Spleen (tissue), 11 donors: Measurements from ENCODE around the gene OSM. TPM values are rescaled to one million over a fixed set of nuclear protein-coding genes. Genes with fewer than 3 reads are reported as not detected.

Source experiments
- DNase-seq: peaks from one replicate; pipeline ENCODE4 v3.0.0-alpha.2; 2020
- H3K27ac ChIP-seq, 8 donors: fragments of 200-600 bp; sonication (generic) in 7 of 8; 1 replicate in 4 of 8; 2 replicates in 4 of 8; pipeline versions ENCODE4 v1.5.0 to v1.8.0; 2016 to 2021; ENCODE audit warnings: inconsistent platforms in 4 of 8, mild to moderate bottlenecking in 4 of 8, moderate library complexity in 1 of 8
- H3K27me3 ChIP-seq, 7 donors: fragments of 200-600 bp; sonication (generic) in 6 of 7; replicated peaks in 1 of 7; 1 replicate in 4 of 7; 2 replicates in 3 of 7; pipeline versions ENCODE4 v1.5.0 to v1.8.0; 2016 to 2021; ENCODE audit warnings: inconsistent platforms in 3 of 7, mild to moderate bottlenecking in 1 of 7
- H3K36me3 ChIP-seq, 6 donors: fragments of 200-600 bp; sonication (generic) in 5 of 6; 1 replicate in 4 of 6; 2 replicates in 2 of 6; pipeline versions ENCODE4 v1.5.0 to v1.8.0; 2016 to 2021; ENCODE audit warnings: inconsistent platforms in 2 of 6
- H3K4me1 ChIP-seq, 6 donors: fragments of 200-600 bp; sonication (generic) in 5 of 6; 1 replicate in 3 of 6; 2 replicates in 3 of 6; pipeline versions ENCODE4 v1.5.0 to v1.8.0; 2016 to 2021; ENCODE audit warnings: inconsistent platforms in 3 of 6
- H3K4me3 ChIP-seq, 8 donors: fragments of 200-600 bp; sonication (generic) in 7 of 8; 1 replicate in 4 of 8; 2 replicates in 4 of 8; pipeline versions ENCODE4 v1.5.0 to v1.8.0; 2016 to 2021; ENCODE audit warnings: inconsistent platforms in 4 of 8, mild to moderate bottlenecking in 4 of 8, moderate library complexity in 2 of 8
- H3K9me3 ChIP-seq, 8 donors: fragments of 200-600 bp; sonication (generic) in 7 of 8; 1 replicate in 4 of 8; 2 replicates in 4 of 8; pipeline versions ENCODE4 v1.5.0 to v1.8.0; 2016 to 2021; ENCODE audit warnings: inconsistent platforms in 4 of 8
- CTCF ChIP-seq, 11 experiments: fragments of 200-600 bp in 7 of 11; fragments of 450-650 bp in 4 of 11; sonication (generic) in 4 of 11; IDR thresholded peaks in 8 of 11; conservative IDR thresholded peaks in 3 of 11; 1 replicate in 7 of 11; 2 replicates in 4 of 11; pipeline versions ENCODE4 v1.4.0 to v1.8.0; 2016 to 2021; ENCODE audit warnings: antibody characterized with exemption in 11 of 11, inconsistent platforms in 4 of 11, mild to moderate bottlenecking in 1 of 11
- POLR2A ChIP-seq, 3 donors: fragments of 450-650 bp; IDR thresholded peaks; one replicate each; pipeline ENCODE4 v1.5.1; 2017; ENCODE audit warnings: antibody characterized with exemption in 3 of 3, mild to moderate bottlenecking in 1 of 3
- POLR2AphosphoS5 ChIP-seq, 3 donors: sonication (generic); formaldehyde crosslinking; IDR thresholded peaks; one replicate each; pipeline ENCODE4 v1.5.1; 2017; ENCODE audit warnings: antibody characterized with exemption in 3 of 3
- WGBS, 5 donors: extraction: QIAGEN DNeasy Blood & Tissue Kit in 3 of 5; methylation state at CpG; one replicate each; pipeline versions ENCODE4 v1.1.5 to v1.1.7; 2013 to 2018; 5-methylcytosine and 5-hydroxymethylcytosine counted together
- intact Hi-C: fragments of 100-400 bp; cut with DNase I; formaldehyde crosslinking; loops from one replicate; pipeline ENCODE4 v1.15.0; 2023; ENCODE audit warnings: low total_unique reads
- polyA plus RNA-seq, 3 donors: library from polyadenylated mRNA; stranded (reverse); fragments of 200-250 nt; gene quantifications; one replicate each; pipeline ENCODE4 v1.2.1, GENCODE V29; 2013
- total RNA-seq, 7 donors: library from RNA; depleted of rRNA in 3 of 7; stranded (reverse); fragments of >200 nt in 3 of 7; fragmentation: NEBNext Ultra II Directional in 4 of 7; extraction: Animal tissue kit (Norgen Biotek cat#: 25700) in 4 of 7; gene quantifications; one replicate each; pipeline versions ENCODE4 v1.1.0 to v1.2.1, GENCODE V29; 2016 to 2021
- donor health status: healthy with polysubstance abuse.
- donor health status: DM: no; HTN: no; CAD: no; lungs with moderate emphysema.
- donor health status: DM: no; HTN: no; CAD: no.
- donor health status: Bipolar disorder and iron deficiency.
- donor health status: healthy.
- donor health status: DM: no; HTN: no; CAD: no.
- donor health status: DM: yes; HTN: yes; CAD: no.

OSM gene
- total and polyA plus RNA-seq, 10 donors = 1.2 to 16.8 (median 3.0) TPM

GRCh38 chr22:30263883-30264282 lies 2.8 kb downstream of the OSM start:
- peaks cover 9 to 88% (median 51%) of the 10 kb centered on the region in 6 donors for H3K4me1 ChIP-seq
- WGBS, 5 donors = 88 to 94% (median 91%) methylated on average over 14 to 17 of the region's 17 CpGs

GRCh38 chr22:30262917-30263741 lies 3.5 kb downstream of the OSM start:
- DNase-seq = peak; percentile 92
- H3K27ac ChIP-seq = peak overlapping the region in 7 of 8 donors; percentile 7 to 98 (median 73)
- no peak for TF ChIP-seq POLR2A (IDR thresholded peaks at IDR 0.05)
- TF ChIP-seq POLR2AphosphoS5 (IDR thresholded peaks at IDR 0.05) = peak in 2 of 3 donors; percentile 59 to 86
- TF ChIP-seq CTCF (IDR thresholded peaks at IDR 0.05 in 8 of 11, conservative IDR thresholded peaks at IDR 0.05 in 3 of 11) = peak; percentile 83 to 99 (median 94)
- peaks cover 0 to 16% (median 0%) of the 10 kb centered on the region in 6 donors for H3K36me3 ChIP-seq
- intact Hi-C loops = loop anchor here (5.0 to 10.0 kb wide), 2 partner anchors 124 to 222 kb away; partner anchors contain the start of gene RNF215
- H3K4me1 ChIP-seq = peaks cover 9 to 88% (median 46%) of the 10 kb centered on the region in 6 donors
- H3K9me3 ChIP-seq = no peaks in the 10 kb centered on the region
- no peaks in the 10 kb centered on the region for H3K27me3 ChIP-seq
- H3K4me3 ChIP-seq = peak overlapping the region in 5 of 8 donors; percentile 4 to 59 (median 5)
- WGBS, 5 donors = 13 to 27% (median 27%) methylated on average over 21 to 27 of the region's 27 CpGs

More at GRCh38 chr22:30263883-30264282, 2.8 kb downstream of the OSM start:
- H3K9me3 ChIP-seq = no peaks in the 10 kb centered on the region
- H3K27ac ChIP-seq = peak overlapping the region in 5 of 8 donors; percentile 52 to 98 (median 96)
- TF ChIP-seq POLR2A (IDR thresholded peaks at IDR 0.05) (no peak), CTCF (IDR thresholded peaks at IDR 0.05 in 8 of 11, conservative IDR thresholded peaks at IDR 0.05 in 3 of 11) (no peak), POLR2AphosphoS5 (IDR thresholded peaks at IDR 0.05) (no peak)
- H3K27me3 ChIP-seq = no peaks in the 10 kb centered on the region
- peaks cover 0 to 19% (median 0%) of the 10 kb centered on the region in 6 donors for H3K36me3 ChIP-seq
- DNase-seq = no peak
- intact Hi-C loops = loop anchor here (5.0 to 10.0 kb wide), 2 partner anchors 123 to 221 kb away; partner anchors contain the start of gene RNF215
- peak overlapping the region in 3 of 8 donors; percentile 4 to 59 (median 16) for H3K4me3 ChIP-seq

- Histone ChIP-seq H3K4me3 (no peak overlapping the region), H3K36me3 (peaks cover 0 to 16% (median 0%) of the 10 kb centered on the region in 6 donors), H3K27me3 (no peaks in the 10 kb centered on the region), H3K27ac (peak overlapping the region in 3 of 8 donors; percentile 55 to 98 (median 98)), H3K4me1 (peaks cover 4 to 83% (median 36%) of the 10 kb centered on the region in 6 donors), H3K9me3 (no peaks in the 10 kb centered on the region)
- DNase-seq = no peak
- 83 to 98% (median 92%) methylated on average over 4 of the region's 4 CpGs for WGBS, 5 donors
- TF ChIP-seq POLR2A (IDR thresholded peaks at IDR 0.05) (no peak), POLR2AphosphoS5 (IDR thresholded peaks at IDR 0.05) (no peak), CTCF (IDR thresholded peaks at IDR 0.05 in 8 of 11, conservative IDR thresholded peaks at IDR 0.05 in 3 of 11) (no peak)
- intact Hi-C loops = loop anchor here (5.0 to 10.0 kb wide), 2 partner anchors 125 to 223 kb away; partner anchors contain the start of gene RNF215
These were observed 4.5 kb downstream of the OSM start for GRCh38 chr22:30262112-30262511.
